ENCODE results near the gene RANBP2. TPM values are rescaled to one million over a fixed set of nuclear protein-coding genes. Genes with fewer than 3 reads are reported as not detected.
"Not testable (repeated sequence)": the region's sequence is repeated elsewhere in the genome, so short reads cannot be mapped to it uniquely, and the experiment has no call there.

RANBP2 gene
- total and polyA plus RNA-seq, 3 donors from 2014 or later = 29.0 to 108 (median 95.5) TPM

- no peak for DNase-seq
- Histone ChIP-seq H3K27ac (no peak overlapping the region), H3K36me3 (ENCODE audit: low read depth, missing control alignments) (no peaks in the 10 kb centered on the region), H3K4me1 (no peaks in the 10 kb centered on the region), H3K27me3 (no peaks in the 10 kb centered on the region), H3K9me3 (no peaks in the 10 kb centered on the region), H3K4me3 (no peak overlapping the region)
- WGBS, 2 donors = 89 to 94% methylated on average over 7 of the region's 7 CpGs
- no peak for TF ChIP-seq CTCF (IDR thresholded peaks at IDR 0.05)
- no peak for TF ChIP-seq POLR2A (IDR thresholded peaks at IDR 0.05)
- intact Hi-C loops (cut with DNase I; ENCODE audit: low total_unique reads) = no loop called here
Measured at GRCh38 chr2:108691447-108691846, 27.8 kb upstream of the RANBP2 start.

GRCh38 chr2:108701208-108701607, 18.1 kb upstream of the RANBP2 start:
- intact Hi-C loops (cut with DNase I; ENCODE audit: low total_unique reads) = no loop called here
- no peaks in the 10 kb centered on the region for H3K9me3 ChIP-seq
- no peak for DNase-seq
- TF ChIP-seq CTCF (IDR thresholded peaks at IDR 0.05) = no peak
- H3K27me3 ChIP-seq = no peaks in the 10 kb centered on the region
- no peak overlapping the region for H3K4me3 ChIP-seq
- H3K27ac ChIP-seq = no peak overlapping the region
- WGBS, 2 donors = 64 to 66% methylated on average over 3 of the region's 3 CpGs
- no peaks in the 10 kb centered on the region for H3K36me3 ChIP-seq (ENCODE audit: low read depth, missing control alignments)
- H3K4me1 ChIP-seq = no peaks in the 10 kb centered on the region

- intact Hi-C loops (cut with DNase I; ENCODE audit: low total_unique reads) = no loop called here
- H3K4me1 ChIP-seq = no peaks in the 10 kb centered on the region
- WGBS, 2 donors = 88 to 91% methylated on average over 2 of the region's 2 CpGs
Measured at GRCh38 chr2:108701806-108702205, 17.5 kb upstream of the RANBP2 start.

GRCh38 chr2:108704871-108705270, 14.4 kb upstream of the RANBP2 start:
- H3K27me3 ChIP-seq = no peaks in the 10 kb centered on the region
- no peak overlapping the region for H3K4me3 ChIP-seq
- intact Hi-C loops (cut with DNase I; ENCODE audit: low total_unique reads) = no loop called here
- 88% methylated on average over 1 of the region's 1 CpG for WGBS, 2 donors
- no peak for DNase-seq
- no peak overlapping the region for H3K27ac ChIP-seq
- no peaks in the 10 kb centered on the region for H3K9me3 ChIP-seq
- H3K36me3 ChIP-seq (ENCODE audit: low read depth, missing control alignments) = no peaks in the 10 kb centered on the region
- no peaks in the 10 kb centered on the region for H3K4me1 ChIP-seq
- TF ChIP-seq POLR2A (IDR thresholded peaks at IDR 0.05) (no peak), CTCF (IDR thresholded peaks at IDR 0.05) (no peak)

More at GRCh38 chr2:108701806-108702205, 17.5 kb upstream of the RANBP2 start:
- Histone ChIP-seq H3K36me3 (ENCODE audit: low read depth, missing control alignments) (no peaks in the 10 kb centered on the region), H3K27ac (no peak overlapping the region), H3K9me3 (no peaks in the 10 kb centered on the region), H3K4me3 (no peak overlapping the region), H3K27me3 (no peaks in the 10 kb centered on the region)
- TF ChIP-seq CTCF (IDR thresholded peaks at IDR 0.05) (no peak), POLR2A (IDR thresholded peaks at IDR 0.05) (no peak)
- no peak for DNase-seq

- H3K27ac ChIP-seq = no peak overlapping the region
- H3K4me3 ChIP-seq = no peak overlapping the region
- H3K4me1 ChIP-seq = no peaks in the 10 kb centered on the region
- no peaks in the 10 kb centered on the region for H3K27me3 ChIP-seq
- no peak for TF ChIP-seq POLR2A (IDR thresholded peaks at IDR 0.05)
- TF ChIP-seq CTCF (IDR thresholded peaks at IDR 0.05) = no peak
- intact Hi-C loops (cut with DNase I; ENCODE audit: low total_unique reads) = no loop called here
- no peaks in the 10 kb centered on the region for H3K36me3 ChIP-seq (ENCODE audit: low read depth, missing control alignments)
- no peak for DNase-seq
- no peaks in the 10 kb centered on the region for H3K9me3 ChIP-seq
Measured at GRCh38 chr2:108707300-108707699, 12.0 kb upstream of the RANBP2 start.

- 50 to 54% methylated on average over 6 of the region's 6 CpGs for WGBS, 2 donors
- DNase-seq; H3K9me3 ChIP-seq; H3K4me1 ChIP-seq; H3K27ac ChIP-seq; H3K36me3 ChIP-seq (ENCODE audit: low read depth, missing control alignments); intact Hi-C loops (cut with DNase I; ENCODE audit: low total_unique reads); H3K4me3 ChIP-seq; H3K27me3 ChIP-seq: not testable (repeated sequence)
Measured at GRCh38 chr2:108716971-108717370, 2.3 kb upstream of the RANBP2 start.

- H3K4me3 ChIP-seq; H3K9me3 ChIP-seq; H3K27ac ChIP-seq; DNase-seq; intact Hi-C loops (cut with DNase I; ENCODE audit: low total_unique reads); H3K4me1 ChIP-seq; H3K36me3 ChIP-seq (ENCODE audit: low read depth, missing control alignments); H3K27me3 ChIP-seq: not testable (repeated sequence)
- WGBS, 2 donors = 75 to 79% methylated on average over 9 of the region's 9 CpGs
Measured at GRCh38 chr2:108726048-108726447, 6.8 kb downstream of the RANBP2 start.

- H3K4me1 ChIP-seq; H3K4me3 ChIP-seq; H3K27me3 ChIP-seq; DNase-seq; H3K36me3 ChIP-seq (ENCODE audit: low read depth, missing control alignments); H3K9me3 ChIP-seq; intact Hi-C loops (cut with DNase I; ENCODE audit: low total_unique reads); H3K27ac ChIP-seq: not testable (repeated sequence)
- 89 to 97% methylated on average over 6 of the region's 6 CpGs for WGBS, 2 donors
Measured at GRCh38 chr2:108734656-108735055, 15.4 kb downstream of the RANBP2 start.
